NCI-H460 (cell line): ENCODE measurements around the gene SHQ1. TPM values are rescaled to one million over a fixed set of nuclear protein-coding genes. Genes with fewer than 3 reads are reported as not detected.
A peak's percentile ranks its signal among the peaks of the same experiment; 100 is the strongest.

Experiments used
- DNase-seq: peaks from one replicate; pipeline ENCODE4 v3.0.0-alpha.2; 2016; ENCODE audit warnings: low read depth; ENCODE audit errors: extremely low read depth
- polyA plus RNA-seq: library from polyadenylated mRNA; depleted of rRNA; stranded (reverse); fragments of >200 nt; gene quantifications from 2 replicates; pipeline ENCODE4 v1.2.3, GENCODE V29; 2014; cell fraction: nucleus; rRNA removed
- total RNA-seq: library from RNA; depleted of rRNA; stranded (reverse); fragments of >200 nt; shearing (Covaris generic); gene quantifications from 2 replicates; pipeline ENCODE4 v1.2.3, GENCODE V29; 2014; rRNA removed

SHQ1 gene
- total RNA-seq = 10.4 and 11.6 TPM in 2 replicates
- 8.1 and 11.6 TPM in 2 replicates for polyA plus RNA-seq

DNA sequence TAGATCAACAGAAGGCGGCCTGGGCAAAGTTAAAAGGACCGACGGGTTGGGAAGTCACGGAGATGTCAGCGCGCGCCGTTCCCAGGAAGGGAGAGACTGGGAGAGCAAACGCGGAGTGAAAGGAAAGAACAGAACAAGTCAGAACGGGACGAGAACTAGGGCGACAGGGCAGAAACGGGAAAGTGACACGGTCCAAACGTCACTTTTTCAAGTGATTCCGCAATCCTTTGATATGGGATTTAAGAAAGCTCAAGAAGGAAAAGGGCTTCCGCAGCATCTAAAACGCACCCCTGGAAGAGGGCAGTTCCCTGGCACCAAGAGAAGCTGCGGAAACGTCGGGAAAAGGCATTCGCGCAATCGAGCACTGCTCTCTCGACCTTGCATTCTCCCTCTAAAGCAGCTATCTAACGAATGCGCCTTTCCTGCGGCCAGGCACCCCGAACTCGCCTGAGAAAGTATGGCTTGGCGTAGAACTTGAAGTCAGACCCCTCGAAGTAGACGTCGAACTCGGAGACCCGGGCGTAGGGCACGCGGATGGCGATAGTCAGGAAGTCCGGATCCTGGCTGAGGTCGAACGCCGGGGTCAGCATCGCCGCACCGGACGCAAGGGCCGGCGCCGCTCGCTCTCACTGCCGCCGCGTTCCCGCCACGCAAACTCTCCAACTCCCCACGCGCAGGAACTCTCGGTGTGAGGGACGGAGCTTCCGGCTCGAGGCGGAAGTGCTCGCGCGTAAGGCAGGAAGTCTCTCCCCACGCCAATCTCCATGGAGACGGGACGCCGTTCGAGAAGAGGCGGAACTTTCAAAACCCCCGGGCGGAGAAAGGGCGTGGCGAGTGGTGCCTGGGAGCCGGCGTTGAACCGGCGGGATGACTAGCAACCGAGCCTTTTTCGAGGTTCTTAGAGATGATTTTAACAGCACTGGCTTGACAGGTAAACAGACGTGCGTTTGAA, at the start of gene SHQ1:
Gene SHQ1 (minus strand): TSS at position 695 of the 952 bp plus-strand sequence. CDS start 105 bp downstream, at position 590.
- DNase-seq = peak; percentile 91

GRCh38 chr3:72897758-72898007, 49.4 kb upstream of the SHQ1 start:
- no peak for DNase-seq

GRCh38 chr3:72896996-72897757, 48.9 kb upstream of the SHQ1 start:
- DNase-seq = no peak

GRCh38 chr3:72894976-72895552, 46.8 kb upstream of the SHQ1 start:
- no peak for DNase-seq

DNA sequence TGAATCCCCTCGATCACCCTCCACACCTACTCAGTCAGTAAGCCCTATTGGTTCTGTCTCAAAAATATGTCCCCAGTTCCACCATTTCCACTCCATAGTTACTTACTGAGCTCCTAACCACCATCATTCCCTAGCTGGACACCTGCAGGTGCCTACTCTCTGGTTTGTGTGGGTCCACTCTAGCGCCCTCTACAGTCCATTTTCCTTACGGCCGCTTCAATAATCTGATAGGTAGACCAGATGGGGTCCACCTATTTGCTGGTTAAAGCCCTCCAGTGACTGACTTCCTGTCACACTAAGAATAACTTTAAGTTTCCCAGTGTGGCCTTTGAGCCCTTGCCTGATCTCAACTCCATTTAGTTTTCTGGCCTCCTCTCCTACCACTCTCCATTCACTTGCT, 44.6 kb upstream of the SHQ1 start:
- DNase-seq = no peak

- DNase-seq = no peak
These were observed 44.0 kb upstream of the SHQ1 start for GRCh38 chr3:72892081-72892775.

DNA sequence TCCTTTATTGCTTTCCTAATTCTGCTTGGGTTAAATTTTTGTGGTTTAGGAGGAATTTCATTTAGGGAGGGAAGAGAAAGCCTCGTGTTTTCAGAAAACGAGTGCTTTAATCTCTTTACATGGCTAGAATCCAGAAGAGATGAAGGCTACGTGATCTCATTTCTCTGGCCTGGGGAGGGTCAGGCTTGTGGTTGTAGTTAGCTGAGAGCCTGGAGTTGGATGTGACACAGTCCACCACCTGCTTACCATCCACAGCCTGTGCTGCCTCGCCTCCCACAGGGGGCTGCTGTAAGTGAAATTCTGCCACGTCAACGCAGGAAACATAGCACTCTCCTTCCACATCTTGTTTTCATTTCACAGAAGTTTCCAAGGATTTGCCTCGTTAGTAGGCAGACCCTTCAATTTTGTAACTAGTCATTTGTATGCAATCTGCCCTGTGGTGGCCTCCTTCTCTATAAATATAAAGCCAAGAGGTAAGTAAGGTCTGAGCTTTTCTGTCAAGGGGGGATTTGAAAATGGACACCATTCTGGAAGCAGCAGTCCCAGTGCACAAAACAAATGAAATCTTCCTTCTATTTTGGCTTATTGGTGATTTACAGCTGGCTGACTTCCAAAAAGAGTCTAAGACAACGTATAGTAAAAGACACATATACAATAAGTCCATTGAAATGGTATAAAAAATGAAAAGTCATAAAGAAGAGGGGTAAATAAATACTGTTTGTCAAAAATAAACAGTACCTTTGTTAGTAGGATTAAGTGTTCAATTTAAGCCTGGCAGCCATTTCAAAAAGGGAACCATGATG, 43.0 kb upstream of the SHQ1 start:
- DNase-seq = no peak

DNA sequence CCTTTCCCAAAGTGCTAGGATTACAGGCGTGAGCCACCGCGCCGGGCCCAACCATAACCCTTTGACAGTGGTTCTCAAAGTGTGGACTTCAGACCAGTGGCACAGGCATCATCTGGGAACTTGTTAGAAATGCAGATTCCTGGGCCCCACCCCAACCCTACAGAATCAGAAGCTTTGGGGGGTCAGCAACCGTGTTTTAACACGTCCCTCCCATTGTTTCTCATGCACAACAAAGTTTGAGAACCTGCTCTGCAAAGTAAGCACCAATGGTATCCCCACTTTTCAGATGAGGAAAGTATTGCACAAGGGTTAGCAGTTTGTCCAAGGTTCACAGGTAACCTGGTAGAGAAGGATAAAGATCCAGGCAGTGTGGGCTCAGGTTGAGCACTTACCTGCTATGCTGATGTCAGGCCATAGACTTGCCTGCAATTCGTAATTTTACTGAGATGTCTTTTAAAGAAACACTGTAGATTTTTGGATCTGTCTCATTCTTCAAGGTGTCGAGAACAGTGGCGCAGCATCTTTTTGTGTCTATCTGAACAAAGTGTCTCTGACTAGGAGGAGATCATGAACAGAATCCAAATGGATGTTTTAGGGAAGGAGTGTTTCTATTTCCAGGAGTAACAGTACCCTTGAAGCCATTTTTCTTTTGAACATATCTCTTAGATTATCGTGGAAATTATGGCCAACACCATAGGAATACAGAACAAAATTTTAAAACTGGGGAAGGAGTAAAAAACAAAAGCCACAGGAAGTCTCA, 42.1 kb upstream of the SHQ1 start:
- no peak for DNase-seq

DNA sequence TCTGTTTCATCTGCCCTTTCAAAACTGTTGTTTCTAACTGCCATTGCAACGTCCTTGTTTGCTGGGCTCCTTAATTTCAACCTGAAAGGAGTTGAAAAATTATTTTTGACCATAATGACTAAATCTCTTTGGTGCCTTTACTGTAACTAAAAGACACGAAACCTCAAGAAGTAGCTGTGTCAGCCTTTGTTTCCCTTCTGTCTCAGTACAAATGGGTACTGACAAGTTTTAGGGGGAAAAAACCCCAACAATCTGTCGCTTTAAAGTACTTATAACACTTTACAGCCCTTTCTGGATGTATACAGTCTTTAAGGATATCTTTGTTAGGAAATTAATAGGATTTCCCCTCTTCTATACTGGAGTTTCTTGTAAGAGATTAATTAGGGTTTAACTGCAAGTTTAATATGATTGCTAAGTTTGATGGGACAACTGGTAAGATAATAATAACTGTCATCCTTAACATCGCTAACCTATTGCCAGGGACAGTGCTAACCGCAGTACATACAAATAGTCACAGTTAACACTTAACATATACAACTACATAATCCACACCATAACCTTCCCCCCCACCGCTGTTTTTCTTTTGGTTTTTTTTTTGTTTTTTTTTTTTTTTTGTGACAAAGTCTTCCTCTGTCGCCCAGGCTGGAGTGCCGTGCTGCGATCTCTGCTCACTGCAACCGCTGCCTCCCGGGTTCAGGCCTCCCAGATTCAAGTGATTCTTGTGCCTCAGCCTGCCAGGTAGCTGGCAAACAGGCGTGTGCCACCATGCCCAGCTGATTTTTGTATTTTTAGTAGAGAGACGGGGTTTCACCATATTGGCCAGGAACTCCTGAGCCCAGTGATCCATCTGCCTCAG, 41.3 kb upstream of the SHQ1 start:
- no peak for DNase-seq

DNA sequence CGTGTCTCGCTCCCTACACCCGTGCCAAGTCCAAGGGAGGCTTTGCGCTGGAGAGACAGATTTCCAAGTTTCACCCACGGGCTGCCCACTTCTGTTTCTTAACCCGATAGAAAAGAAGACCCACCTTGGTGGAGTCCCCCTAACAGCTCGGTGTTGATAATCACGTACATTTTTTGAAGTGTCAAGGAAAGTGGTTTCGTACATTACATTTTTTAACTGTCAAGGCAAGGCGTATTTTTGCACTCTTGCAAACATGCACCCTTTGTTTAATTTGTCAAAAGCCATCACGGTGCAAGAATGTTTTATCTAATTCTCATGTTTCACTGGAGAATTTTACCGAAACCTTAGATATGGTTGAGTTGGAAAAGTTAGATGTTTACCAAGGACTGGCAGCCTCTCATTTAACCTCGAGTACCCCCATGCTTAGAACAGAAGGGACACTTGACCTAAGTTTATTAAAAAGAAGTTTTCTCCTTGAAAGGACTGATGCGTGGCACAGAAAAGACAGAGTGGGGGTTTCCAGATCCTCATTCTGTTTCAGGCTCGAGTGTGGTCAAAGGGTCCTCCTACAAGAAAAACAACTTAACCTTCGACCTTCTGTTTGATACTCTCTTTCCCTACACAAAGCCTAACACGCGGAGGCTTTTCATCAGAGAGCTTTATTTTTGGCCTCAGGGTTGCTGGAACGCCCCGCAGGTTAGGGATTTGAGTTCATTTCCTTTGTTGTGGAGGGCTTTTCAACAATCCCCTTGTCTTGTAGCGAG, 40.5 kb upstream of the SHQ1 start:
- DNase-seq = no peak

DNA sequence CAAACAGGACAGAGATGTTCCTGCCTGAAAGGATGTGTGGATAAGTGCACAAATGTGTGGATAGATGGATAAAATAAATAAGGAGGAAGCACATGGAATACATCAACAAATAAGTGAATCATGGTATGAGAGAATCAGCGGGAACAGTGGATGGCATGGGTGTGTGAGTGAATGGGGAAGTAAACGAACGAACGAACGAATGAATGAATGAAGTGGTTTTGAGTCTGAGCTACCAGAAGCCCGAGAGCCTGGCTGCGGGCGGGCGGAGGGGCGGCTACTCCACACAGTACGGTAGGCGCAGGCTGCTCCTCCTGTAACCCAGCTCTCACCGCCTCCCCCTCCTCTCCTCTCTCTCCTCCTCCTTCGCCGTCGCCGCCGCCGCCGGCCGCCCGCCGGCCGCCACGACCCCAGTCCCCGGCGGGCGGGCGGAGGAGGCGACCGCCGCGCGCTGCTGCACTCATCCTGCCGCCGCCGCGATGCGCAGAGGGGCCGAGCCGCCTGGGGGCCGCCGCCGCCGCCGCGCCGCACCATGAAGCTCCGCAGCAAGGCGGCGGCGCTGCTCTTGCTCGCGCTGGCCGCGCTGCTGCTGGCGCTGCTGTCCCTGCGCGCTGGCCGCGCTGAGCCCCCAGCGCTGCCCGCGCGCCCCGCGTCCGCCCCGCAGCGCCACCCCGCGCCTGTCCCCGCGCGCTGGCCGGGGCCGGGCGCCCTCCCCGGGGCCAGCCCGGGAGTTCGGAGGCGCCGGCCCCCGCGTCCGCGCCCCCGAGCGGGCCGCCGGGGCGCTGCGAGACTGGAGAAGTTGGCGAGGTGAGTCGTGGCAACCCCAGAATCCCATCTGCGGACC, 39.7 kb upstream of the SHQ1 start, which contains the start of gene GXYLT2:
Gene GXYLT2 (plus strand): TSS at position 342 of the 841 bp plus-strand sequence. CDS start 188 bp downstream, at position 530.
- peak; percentile 29 for DNase-seq

- DNase-seq = no peak
These were observed 39.1 kb upstream of the SHQ1 start for GRCh38 chr3:72887343-72887704.

- no peak for DNase-seq
These were observed 23.9 kb upstream of the SHQ1 start for GRCh38 chr3:72872183-72872582.

GRCh38 chr3:72862314-72863090, 14.3 kb upstream of the SHQ1 start:
- DNase-seq = no peak

DNA sequence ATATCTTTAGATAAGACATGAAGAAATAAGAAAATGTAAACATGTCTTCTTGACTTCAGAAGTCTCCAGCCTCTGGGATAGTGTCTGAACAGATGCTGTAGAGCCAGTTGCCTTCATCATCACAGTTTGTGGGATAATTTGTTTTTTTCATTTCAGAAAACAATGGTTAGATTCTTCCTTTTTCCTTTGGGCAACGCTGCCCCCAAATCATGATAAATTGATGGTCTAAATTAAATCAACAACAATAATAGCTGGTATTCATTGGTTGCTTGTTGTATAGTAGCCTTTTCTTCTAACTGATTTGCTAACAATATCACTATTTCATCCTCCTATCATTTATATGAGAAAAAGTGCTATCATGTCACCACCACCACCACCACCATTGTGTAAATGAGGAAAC, 12.6 kb upstream of the SHQ1 start:
- no peak for DNase-seq

GRCh38 chr3:72860053-72860452, 11.8 kb upstream of the SHQ1 start:
- no peak for DNase-seq
